Sigmoid colon (tissue), 4 donors: Measurements from ENCODE around the gene DAB2.

Experiments used
- CTCF ChIP-seq, 4 experiments: fragments of 450-650 bp in 3 of 4; fragments of 200-600 bp in 1 of 4; IDR thresholded peaks; one replicate each; pipeline ENCODE4 v1.5.1; 2016 to 2019; ENCODE audit warnings: antibody characterized with exemption in 4 of 4, mild to moderate bottlenecking in 3 of 4, moderate library complexity in 2 of 4
- EP300 ChIP-seq, 4 donors: sonication (generic); formaldehyde crosslinking; IDR thresholded peaks; one replicate each; pipeline ENCODE4 v1.6.1; 2017; ENCODE audit warnings: antibody characterized with exemption in 4 of 4
- POLR2A ChIP-seq, 2 donors: fragments of 450-650 bp; IDR thresholded peaks; one replicate each; pipeline ENCODE4 v1.6.1; 2016; ENCODE audit warnings: antibody characterized with exemption in 2 of 2, mild to moderate bottlenecking in 2 of 2, moderate library complexity in 2 of 2

GRCh38 chr5:39409033-39409432 lies 15.7 kb downstream of the DAB2 start:
- TF ChIP-seq CTCF (IDR thresholded peaks at IDR 0.05): no peak
- no peak for TF ChIP-seq POLR2A (IDR thresholded peaks at IDR 0.05)
- TF ChIP-seq EP300 (IDR thresholded peaks at IDR 0.05): no peak
